ENCODE measurements around the gene RINL.

RINL gene

DNA sequence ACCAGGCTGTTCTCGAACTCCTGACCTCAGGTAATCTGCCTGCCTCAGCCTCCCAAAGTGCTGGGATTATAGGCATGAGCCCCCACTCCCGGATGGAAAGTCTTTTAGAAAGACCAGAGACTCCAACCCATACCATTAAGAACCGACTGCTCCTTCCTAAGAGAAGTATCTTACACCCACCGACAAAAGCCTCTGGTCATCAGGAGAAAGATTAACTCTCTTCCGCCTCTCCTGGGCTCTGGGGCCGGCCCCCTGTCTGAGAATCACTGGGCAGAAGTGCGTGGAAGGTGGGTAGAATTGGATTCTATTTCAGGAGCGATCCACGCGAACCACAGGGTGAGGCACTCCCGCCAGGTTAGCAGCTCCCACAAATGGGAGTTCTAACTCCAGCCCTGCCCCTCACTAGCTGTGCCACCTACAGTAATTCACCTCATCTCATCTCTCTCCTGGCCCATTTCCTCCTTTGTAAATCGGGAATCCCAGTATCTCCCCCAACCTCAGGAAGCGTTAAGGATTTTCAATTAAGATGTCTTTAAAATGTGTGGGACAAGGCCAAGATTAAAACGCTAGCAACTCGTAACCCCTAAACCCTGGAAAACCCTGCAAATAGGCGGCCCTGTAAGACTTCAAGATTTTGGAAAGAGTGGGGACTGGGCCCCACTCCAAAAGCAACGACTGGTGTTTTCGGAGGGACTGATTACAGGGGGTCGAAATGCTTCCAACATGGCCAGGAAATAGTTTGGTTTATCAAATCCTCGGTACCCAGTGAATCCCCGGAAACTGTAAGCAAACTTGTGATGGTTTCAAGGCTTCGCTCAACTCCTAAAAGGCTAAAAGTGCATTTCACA, 29.6 kb downstream of the RINL start:
- peak in 1 of 2 experiments; percentile 40 for DNase-seq

DNA sequence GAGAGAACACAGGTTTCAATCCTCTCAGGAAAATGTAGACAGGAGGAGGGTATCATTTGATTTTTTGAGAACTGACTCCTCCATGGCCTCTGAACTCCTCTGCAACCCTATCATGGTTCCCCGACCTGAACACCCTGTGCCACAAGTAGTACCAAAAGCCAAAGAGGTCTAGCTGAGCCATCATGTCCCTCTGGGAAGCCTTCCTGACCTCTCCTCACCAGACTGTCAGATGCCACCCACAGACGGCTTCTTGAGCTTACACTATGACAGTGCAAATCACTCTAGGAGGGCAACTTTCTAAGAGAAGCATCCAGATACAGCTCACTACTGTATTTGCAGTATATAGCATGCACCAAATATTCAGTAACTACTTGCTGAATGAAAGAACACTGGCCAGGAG, 32.0 kb downstream of the RINL start:
- no peak for DNase-seq

DNA sequence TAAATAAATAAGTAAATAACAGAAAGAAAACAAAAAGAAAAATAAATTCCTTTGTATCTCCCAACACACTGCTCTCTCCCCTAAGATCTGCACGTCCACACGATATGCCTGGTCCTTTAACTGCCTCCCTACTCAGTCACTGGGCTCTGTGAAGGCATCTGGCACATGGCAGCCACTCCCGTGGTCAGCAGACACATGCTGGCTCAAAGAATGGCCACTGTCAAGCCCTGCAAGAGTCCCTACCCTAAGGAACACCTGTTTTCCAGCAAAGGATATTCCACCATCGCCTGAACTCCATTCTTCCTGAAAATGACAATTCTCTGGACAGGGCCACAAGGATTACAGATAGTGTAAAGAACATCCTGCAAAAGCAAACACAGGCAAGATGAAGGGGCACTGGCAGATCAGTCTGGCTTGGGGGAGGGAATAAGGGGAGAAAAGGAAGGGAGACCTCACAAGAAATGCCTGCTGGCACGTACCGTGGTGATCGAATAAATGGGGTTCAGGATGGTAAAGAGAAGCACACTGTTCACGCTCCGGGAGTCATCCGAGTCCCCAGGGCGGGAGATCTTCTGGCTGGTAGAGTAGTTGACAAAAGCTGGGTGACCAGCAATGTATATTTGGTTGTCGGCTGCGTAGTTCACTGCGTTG, 32.6 kb downstream of the RINL start:
- DNase-seq, result no peak

DNA sequence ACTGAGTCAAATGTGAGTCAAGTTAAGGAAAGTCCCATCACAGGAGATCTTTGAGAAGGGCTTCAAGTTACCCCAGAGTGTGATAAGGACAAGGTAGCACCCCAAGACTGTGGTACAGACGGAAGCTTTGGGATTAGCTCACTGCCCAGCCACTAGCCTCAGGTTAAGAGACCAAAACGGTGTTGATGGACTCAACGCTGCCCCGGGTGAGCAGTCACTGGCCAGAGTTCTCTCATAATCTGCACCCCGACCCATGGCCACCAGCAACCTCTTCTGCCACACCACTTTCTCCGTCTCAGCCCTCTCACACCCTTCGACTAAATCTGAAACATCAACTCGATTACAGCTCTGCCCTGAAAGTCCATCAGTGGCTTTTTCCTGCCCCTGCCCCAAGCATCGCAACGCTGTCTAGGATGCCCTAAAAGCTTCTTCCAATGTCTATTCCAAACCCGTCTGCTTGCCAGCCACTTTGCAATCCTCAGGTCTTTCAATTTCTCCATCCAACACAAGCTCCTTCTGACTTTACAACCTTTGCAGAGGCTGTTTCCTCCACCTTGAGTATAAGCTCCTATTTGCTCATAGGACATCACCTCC, 33.9 kb downstream of the RINL start:
- DNase-seq, result no peak

DNA sequence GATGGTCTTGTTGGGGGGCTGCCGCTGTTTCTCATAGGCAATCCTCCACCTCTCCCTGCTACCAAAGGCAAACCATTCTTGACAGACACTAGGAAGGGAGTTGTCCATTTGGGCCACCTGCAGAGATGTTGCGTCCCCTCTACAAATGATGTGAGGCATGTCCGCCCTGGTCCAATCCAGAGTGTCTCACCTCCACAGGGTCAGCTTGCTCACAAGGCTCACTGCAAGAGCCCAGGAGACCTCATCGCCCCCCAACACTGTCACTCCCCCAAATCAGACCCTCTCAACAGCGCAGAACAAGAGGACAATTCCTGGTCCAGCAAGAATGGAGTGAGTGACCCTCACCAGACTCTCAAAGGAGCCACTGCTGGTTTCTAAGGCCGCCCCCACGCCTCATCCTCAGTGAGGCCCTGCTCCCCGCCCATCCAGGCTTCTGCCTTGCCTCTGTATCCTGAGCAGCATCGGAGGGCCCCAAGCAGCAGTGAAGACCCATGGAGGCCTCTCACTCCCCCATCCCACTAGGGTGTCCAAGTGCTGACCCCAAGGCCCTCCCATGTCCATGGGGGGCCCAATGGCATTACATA, 34.8 kb downstream of the RINL start:
- no peak for DNase-seq

DNA sequence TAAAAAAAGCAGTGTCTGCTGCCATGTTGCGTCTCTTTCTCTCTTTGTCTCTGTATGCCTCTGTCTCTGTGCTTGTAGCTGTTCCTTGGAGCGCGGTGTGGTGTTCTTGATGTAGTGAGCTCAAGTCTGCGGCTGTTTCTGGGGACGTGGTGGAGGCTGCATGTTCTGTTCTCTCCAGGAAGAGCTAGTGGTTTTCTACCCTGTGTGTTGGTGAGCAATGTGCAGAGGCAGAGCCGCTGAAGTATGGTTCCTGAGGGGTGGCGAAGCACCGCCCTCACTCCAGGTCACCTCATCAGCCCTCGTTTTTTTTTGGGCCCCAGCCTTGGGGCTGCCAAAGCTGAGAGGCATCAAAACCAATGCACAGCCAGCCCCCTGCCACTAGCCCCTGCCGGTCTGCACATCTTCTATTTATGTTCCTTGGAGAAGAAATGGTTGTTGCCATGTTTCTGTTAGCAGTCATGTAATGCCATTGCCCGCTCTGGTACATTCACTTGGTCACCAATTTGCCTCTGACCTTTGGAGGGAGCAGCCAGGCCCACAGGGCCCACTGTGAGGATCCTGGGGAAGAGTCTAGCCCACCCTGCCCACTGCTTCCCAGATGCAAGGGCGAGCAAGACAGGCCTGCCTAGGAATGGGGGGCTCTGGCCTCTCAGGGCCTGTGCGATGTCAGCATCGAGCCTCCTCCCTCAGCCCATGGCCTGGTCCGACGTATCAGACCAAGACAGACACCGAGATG, 35.5 kb downstream of the RINL start:
- DNase-seq, result peak; percentile 66 to 75

DNA sequence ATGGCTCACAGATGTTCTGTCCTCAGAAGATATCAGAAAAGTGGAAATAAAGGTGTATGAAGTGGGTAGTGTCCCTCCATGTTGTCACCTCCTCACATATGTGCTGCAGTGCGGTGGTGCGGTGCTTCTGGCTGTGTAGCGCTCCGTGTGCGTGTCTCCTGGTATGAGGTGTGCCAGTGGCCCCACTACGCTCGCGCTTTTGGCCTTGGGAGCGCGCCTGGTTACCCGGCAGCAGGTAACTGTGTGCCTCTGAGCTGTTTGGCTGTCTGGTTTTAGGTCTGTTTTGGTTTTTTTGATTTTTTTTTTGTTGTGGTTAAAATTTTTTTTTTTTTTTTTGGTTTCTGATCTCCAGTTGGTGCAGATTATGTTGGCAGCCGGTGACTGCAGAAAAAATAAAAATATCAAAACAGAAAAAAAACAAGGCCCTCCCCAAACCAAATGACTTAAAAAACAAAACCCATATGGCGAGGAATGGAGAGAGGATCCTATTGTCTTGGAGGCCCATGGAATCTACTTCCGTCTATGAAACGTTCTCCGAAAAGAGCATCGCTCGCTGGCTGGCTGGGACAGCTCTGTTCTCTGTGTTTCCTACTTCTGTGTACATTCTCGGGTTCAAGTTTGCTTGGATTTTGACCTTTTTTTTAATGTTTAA, 36.2 kb downstream of the RINL start:
- peak; percentile 34 to 44 for DNase-seq

DNA sequence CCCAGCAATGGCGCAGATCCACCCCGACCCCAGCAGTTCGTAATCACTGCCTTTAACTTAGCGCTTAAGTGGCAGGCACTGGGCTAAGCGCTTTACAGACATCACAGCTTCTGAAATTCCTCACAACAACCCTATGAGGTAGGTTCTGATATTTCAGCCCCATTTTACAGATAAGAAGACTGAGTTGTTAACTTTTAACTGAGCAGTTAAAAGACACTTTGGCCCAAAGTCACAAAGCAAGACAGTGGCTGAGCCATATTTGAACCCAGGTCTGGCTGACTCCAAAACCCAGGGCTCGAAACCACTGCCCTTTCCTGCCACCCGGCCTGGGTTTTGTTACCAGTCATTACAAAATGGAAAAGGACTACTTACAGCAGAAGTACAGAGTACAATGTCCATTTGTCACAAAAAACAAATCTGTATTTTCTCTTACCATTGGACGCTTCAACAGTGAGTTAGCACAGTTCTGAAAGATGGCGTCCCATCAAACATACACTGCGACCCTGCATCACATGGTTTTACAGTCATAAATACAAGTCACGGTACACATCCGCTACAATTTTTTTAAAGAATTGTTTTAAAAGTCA, 36.8 kb downstream of the RINL start:
- no peak for DNase-seq

DNA sequence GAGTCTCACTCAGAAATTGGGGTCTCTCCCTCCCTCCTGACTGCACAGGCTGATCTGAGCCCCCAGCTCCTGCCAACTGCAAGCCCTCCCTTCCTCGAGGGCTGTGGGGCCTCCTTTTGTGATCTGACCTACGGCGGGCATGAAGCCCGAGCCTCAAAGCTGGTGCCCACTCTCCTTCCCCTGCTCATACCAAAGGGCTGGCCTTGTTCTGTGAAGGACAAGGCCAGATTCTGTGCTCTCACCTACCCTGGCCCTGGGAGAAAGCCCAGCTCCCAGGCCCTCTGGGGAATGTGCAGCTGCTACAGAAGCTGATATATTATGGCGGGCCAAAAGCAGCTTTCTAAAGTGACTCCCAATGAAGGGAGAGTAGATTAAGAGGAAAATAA, 37.5 kb downstream of the RINL start:
- no peak for DNase-seq

DNA sequence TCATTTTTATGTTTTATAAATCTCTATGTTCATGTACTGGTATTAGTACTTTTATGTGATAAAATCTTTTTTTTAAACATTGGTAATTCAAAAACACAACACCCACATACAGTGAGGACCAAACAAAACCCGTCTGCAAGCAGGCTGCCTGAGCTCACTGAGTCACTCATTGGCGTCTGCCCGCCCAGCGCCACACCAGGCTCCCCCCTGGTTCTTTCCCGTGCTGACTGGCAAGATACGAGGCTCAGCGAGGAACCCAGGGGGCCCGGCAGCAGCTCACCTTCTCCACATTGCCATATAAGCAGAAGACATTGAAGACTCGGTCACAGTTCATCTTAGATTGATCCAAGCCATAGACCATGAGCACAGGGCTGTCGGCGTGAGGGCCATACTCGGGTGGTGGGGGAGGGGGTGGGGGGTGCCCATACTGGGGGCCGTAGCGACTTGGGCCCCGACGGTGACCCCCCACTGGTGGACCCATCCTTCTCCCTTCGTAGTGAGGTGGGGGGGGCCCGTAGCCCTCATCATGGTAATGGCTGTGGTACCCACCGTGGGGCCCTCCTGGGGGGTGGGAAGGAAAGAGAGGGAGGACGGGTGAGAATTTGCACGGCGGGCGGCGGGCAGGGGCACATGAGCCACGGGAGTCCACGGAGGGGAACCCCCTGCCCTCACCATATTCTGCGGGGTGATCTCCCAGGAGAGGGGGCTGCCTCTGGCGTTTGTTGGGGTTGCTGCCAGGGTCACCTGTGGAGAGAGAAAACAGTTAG, 38.1 kb downstream of the RINL start:
- peak in 1 of 2 experiments; percentile 53 for DNase-seq

DNA sequence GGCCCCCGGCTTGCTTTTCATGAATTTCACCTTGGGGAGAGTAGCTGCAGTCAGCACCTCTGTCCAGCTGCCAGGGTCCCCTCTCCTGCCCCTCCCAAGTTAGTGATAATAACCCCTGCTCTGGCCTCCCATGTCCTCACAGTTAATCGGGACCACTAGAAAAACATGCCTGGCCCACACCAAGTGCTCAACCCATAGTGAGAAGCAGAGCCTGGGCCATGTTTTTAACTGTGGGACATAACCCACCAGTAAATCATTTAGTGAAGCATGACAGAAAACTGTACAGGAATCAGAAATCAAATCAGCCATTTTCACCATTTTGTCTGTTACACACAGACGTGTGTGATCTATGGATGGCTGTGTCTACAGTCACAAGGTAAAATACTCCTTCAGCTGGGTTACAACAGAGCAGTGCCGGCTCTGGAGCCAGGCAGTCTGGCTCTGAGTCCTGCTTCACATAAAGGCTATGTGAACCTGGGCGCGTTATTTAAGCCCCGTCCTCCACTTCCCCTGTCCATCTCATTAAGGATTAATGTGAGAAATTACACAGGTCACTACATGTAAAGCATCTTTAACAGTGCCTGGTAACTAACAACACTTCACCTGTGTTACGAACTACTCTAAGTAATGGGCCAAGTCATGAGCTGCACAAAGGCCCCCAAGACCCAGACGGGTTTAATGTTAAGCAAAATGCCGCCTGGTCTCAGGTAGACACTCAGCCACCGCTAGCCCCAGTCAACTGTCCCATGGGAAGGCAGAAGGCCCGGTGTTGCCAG, 38.9 kb downstream of the RINL start:
- no peak for DNase-seq

DNA sequence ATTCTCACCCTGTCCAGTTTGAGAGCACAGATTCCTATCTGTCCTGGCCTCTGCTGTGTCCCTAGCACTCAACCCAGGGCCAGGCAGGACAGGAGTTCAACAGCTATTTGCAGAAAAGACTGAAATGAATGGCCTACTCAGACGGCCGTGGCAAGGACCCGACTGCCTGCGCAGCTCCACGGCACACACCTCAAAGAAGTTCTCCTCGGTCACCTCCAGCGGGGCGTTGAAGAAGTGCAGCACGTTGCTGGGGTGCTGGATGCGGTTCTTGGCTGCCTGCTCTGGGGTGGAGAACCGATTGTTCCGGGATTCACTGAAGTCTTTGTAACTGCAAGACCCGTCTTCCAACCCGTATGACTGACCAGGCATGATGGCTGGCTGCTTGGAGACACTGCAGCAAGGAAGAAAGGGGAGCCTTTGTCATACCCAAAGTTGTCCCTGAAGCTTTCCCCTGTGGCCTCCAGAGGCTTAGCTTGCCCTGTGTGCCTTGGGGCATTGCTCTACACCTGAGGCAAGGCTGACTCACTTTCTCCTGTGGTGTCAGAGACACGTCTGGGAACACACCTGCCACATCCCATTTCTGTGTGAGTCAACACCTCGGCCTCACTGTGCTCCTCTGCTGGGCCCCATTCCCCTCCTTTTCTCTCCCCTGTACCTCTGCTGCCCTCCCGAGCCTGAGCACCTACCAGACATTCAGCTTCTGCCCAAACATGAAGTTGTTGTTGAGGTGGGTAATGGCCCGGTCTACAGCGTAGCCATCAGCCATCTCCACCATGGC, 39.7 kb downstream of the RINL start:
- DNase-seq, result peak; percentile 70 to 77

DNA sequence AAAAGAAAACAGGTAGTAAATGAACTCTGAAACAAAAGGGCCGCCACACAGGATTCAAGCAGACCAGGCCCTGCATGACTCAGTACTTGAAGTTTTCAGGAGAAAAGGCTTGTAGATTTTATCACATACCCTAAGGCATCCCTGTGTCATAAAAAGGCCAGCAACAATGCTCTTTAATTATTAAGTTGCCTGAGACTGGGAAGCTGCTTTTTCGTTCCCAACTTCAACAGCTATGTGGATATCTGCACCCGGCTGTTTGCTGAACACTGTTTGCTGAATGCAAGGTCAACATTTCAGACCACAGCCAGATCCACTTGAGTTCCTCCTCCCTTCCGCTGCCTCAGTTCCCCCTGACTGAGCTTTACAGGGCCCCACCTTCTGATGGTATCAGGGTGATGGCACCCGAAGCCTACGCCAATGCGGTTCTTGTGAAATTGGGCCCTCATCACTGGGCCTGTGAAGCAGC, 40.4 kb downstream of the RINL start:
- no peak for DNase-seq

DNA sequence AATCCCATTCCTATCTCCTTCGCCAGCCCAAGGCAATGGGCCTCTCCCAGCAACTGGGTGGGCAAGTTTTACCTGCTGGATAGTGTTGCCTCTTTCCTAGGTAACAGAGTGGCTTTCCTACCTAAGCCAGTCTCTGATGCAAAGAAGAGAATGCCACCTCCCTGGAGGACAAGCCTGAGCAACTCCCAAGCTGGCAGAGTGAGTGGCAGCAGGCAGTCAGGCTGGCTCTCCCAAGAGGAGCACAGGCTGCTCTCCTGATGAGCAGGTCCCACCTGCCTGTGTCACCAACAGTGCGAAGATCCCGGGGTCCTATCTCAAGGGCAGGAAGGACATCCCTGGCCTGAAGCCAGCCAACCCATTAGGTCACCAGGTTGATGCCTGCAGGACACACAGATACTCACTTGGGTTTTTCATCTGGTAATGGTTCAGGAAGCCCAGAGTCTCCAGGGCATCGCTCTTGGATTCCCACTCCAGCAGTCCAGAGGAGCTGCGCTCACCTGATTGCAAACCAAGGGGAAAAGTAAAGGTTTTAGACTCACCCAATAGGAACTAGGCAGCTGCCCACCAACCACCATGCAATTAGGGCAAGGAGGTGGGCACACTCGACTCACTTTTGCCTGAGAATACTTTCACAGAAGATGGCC, 41.0 kb downstream of the RINL start:
- DNase-seq, result no peak

DNA sequence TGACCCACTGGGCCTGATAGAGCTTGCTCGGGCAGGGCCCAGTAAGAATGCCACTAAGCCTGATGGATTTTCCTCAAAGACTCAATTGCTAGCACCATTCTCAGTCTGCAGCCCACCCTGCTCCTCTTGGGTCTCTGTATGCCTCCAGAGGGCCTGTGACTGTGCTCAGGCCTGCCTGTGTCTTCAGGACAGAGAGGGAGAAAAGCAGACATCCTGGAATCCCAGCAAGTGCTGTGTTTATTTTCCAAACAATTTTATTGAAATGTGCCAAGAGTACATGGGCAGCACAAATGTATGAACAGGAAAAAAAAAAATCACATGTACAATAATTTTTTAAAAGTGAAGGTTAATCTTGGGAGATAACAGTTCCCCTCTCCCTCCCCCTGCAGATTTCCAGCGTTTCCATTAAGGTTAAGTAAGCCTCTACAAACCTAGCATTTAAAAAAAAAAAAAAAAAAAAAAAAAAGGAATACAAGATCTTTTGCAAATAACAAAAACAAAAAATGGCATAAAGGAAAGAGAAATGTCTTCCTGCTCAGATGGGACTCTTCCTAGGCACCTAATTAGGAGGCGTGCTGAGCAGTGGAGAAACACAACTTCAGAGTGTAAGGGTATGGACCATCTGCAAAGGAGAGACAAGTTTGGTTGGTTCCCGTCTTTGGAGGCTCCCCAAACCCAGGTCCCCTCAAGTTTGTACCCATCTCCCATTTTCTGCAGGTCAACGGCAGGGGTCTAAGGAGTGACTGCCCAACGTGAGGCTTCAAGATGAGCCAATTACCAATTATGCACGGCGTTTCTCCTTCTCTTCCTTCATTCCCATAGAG, 41.7 kb downstream of the RINL start:
- DNase-seq, result no peak

DNA sequence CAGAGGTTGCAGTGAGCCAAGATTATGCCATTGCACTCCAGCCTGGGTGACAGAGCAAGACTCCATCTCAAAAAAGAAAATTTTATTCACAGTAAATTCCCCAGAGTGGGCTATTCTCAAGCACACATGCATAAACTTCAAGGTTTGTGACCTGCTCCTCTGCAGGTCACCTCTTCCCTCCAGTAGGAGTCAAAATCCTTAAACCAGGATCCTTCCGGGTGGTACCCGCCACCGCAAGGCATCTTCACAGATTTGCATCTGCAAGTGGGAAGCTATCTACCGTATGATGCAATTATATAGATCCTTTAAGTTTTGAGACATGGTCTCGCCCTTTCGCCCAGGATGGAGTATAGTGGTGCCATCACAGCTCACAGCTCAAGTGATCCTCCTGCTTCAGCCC, 43.5 kb downstream of the RINL start:
- DNase-seq, result no peak

DNA sequence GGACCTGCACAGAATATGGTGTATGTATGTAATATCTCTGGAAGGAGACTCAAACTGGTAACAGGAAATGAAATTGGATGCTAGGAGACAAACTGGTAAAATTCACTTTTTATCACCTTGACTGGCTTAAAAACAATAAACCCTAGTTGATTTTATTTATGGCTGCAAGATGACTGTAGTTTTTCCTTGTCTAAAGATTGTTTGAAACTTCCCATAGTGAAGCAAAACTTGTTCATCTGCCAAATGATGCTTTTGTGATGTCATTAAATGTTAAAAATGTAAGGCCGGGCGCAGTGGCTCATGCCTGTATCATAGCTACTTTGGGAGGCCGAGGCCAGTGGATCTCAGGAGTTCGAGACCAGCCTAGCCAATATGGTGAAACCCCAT, 44.0 kb downstream of the RINL start:
- DNase-seq, result no peak

DNA sequence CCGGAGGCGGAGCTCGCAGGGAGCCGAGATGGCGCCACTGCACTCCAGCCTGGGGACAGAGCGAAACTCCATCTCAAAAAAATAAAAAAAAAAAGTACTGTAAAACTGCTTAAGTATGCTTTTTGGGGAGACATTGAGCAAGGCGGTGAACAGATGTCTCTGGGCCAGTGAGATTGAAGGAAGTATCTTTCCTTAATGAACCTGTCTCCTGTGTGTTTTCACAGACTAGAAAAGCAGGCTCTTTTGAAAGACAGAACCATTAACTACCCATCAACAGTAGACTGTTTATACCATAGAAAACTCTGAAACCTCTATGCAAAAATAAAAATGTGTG, 45.0 kb downstream of the RINL start:
- DNase-seq, result no peak

Data from activated T-cell treated with anti-CD3 and anti-CD28 coated beads, Interleukin-2, amount 50 U/mL, for 48 hours (primary cell).